GM20000 (cell line): ENCODE data around the gene PPL.

ENCODE experiments used
- DNase-seq: peaks from one replicate; pipeline ENCODE4 v3.0.0; 2012; ENCODE audit warnings: low spot score
- CTCF ChIP-seq: IDR thresholded peaks from 2 replicates; pipeline ENCODE4 v1.5.1; 2012; ENCODE audit warnings: mild to moderate bottlenecking, control low read depth; ENCODE audit errors: extremely low read depth, missing control alignments

The PPL gene

GRCh38 chr16:4890686-4891085 lies 46.3 kb downstream of the PPL start:
- TF ChIP-seq CTCF, result no peak
- DNase-seq, result no peak

GRCh38 chr16:4890026-4890425 lies 46.9 kb downstream of the PPL start:
- no peak for TF ChIP-seq CTCF
- no peak for DNase-seq

GRCh38 chr16:4888428-4889135 lies 48.4 kb downstream of the PPL start:
- no peak for DNase-seq

GRCh38 chr16:4886151-4886550 lies 50.8 kb downstream of the PPL start:
- TF ChIP-seq CTCF, result no peak
- DNase-seq, result no peak

More at GRCh38 chr16:4888428-4889135, 48.4 kb downstream of the PPL start:
- no peak for TF ChIP-seq CTCF

- no peak for DNase-seq
- TF ChIP-seq CTCF, result no peak
These were observed 51.7 kb downstream of the PPL start for GRCh38 chr16:4884972-4885874.

GRCh38 chr16:4884209-4884608 lies 52.7 kb downstream of the PPL start:
- no peak for DNase-seq
- TF ChIP-seq CTCF, result no peak

- no peak for TF ChIP-seq CTCF
- no peak for DNase-seq
These were observed 53.4 kb downstream of the PPL start for GRCh38 chr16:4883501-4883900.
